Mammary epithelial cell (primary cell): Measurements from ENCODE around the gene HERC4.

Experiments
- EZH2 ChIP-seq: IDR thresholded peaks from 2 replicates; pipeline ENCODE4 v1.6.1; 2012; ENCODE audit warnings: low read length, inconsistent platforms, borderline replicate concordance
- TF ChIP-seq, protein P1 (sequence below), 2 donors: IDR thresholded peaks in 1 of 2; conservative IDR thresholded peaks in 1 of 2; 2 replicates each; pipeline ENCODE4 v1.5.1; 2011 to 2012; ENCODE audit warnings: inconsistent platforms in 2 of 2, low read length in 2 of 2, mild to moderate bottlenecking in 2 of 2, control low read depth in 1 of 2, low read depth in 1 of 2; ENCODE audit not compliant: insufficient read depth in 1 of 2; ENCODE audit errors: extremely low read depth in 1 of 2

- TF ChIP-seq, protein P1, sequence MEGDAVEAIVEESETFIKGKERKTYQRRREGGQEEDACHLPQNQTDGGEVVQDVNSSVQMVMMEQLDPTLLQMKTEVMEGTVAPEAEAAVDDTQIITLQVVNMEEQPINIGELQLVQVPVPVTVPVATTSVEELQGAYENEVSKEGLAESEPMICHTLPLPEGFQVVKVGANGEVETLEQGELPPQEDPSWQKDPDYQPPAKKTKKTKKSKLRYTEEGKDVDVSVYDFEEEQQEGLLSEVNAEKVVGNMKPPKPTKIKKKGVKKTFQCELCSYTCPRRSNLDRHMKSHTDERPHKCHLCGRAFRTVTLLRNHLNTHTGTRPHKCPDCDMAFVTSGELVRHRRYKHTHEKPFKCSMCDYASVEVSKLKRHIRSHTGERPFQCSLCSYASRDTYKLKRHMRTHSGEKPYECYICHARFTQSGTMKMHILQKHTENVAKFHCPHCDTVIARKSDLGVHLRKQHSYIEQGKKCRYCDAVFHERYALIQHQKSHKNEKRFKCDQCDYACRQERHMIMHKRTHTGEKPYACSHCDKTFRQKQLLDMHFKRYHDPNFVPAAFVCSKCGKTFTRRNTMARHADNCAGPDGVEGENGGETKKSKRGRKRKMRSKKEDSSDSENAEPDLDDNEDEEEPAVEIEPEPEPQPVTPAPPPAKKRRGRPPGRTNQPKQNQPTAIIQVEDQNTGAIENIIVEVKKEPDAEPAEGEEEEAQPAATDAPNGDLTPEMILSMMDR (conservative IDR thresholded peaks at IDR 0.05 in 1 of 2, IDR thresholded peaks at IDR 0.05 in 1 of 2; ENCODE audit: extremely low read depth in 1 of 2, insufficient read depth in 1 of 2, low read depth in 1 of 2, low read length in 2 of 2) = no peak
- no peak for TF ChIP-seq EZH2
Observed at GRCh38 chr10:67975871-67976270, 99.2 kb downstream of the HERC4 start.
